Coronary artery (tissue), 2 donors: Measurements from ENCODE around the gene FERMT2.
"Not testable (repeated sequence)": the region's sequence is repeated elsewhere in the genome, so short reads cannot be mapped to it uniquely, and the experiment has no call there.

Source experiments
- DNase-seq: peaks from one replicate; pipeline ENCODE4 v3.0.0-alpha.2; 2017; ENCODE audit warnings: low spot score
- H3K27ac ChIP-seq, 2 donors: fragments of 200-600 bp; sonication (generic); one replicate each; pipeline ENCODE4 v1.5.1; 2016 to 2019
- H3K4me3 ChIP-seq: fragments of 200-600 bp; sonication (generic); 2 replicates; pipeline ENCODE4 v1.5.1; 2016; ENCODE audit warnings: mild to moderate bottlenecking, moderate library complexity
- TF ChIP-seq, protein P1 (sequence below): fragments of 200-600 bp; sonication (generic); IDR thresholded peaks from one replicate; pipeline ENCODE4 v1.5.1; 2019; ENCODE audit warnings: antibody characterized with exemption

Gene FERMT2

DNA sequence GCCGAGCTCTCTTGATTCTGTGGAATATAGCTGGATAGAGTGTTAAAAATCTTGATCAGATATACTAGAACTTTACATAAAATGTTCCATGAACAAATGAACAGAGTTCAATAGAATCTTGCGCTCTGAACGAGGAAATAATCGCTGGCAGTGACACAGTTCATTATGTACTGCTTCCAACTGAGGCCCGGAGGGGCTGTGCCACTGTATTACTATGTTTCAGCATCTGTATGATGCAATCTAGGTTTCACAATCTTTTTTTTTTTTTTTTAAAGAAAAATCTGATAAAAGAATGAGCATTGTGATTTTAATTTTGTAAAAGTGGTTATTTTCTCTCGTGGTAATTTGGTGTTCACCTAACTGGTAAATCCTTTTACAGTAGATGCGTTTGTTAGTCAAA lies 77.2 kb downstream of the FERMT2 start:
- TF ChIP-seq, protein P1, sequence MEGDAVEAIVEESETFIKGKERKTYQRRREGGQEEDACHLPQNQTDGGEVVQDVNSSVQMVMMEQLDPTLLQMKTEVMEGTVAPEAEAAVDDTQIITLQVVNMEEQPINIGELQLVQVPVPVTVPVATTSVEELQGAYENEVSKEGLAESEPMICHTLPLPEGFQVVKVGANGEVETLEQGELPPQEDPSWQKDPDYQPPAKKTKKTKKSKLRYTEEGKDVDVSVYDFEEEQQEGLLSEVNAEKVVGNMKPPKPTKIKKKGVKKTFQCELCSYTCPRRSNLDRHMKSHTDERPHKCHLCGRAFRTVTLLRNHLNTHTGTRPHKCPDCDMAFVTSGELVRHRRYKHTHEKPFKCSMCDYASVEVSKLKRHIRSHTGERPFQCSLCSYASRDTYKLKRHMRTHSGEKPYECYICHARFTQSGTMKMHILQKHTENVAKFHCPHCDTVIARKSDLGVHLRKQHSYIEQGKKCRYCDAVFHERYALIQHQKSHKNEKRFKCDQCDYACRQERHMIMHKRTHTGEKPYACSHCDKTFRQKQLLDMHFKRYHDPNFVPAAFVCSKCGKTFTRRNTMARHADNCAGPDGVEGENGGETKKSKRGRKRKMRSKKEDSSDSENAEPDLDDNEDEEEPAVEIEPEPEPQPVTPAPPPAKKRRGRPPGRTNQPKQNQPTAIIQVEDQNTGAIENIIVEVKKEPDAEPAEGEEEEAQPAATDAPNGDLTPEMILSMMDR: no peak
- H3K4me3 ChIP-seq: no peak overlapping the region
- H3K27ac ChIP-seq: peak overlapping the region in 1 of 2 donors; percentile 26
- no peak for DNase-seq

DNA sequence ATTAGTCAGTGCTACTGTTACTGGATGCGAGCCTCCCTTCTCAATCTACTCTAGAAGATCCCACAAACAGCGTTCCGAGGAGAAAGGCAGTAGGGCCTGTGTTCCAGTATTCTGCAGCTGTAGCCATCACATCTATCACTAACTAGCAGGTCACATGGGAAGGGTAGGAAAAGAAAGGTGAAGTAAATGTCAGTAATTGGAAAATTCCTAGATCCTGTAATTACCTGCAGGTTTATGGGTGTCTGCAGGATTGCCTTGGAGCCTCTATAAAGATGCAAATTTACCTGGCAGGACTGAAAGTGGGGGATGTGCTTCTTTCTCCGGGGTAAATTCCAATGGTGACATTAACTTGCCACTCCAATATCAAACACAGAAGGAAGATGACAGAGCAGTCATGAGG lies 77.8 kb downstream of the FERMT2 start:
- TF ChIP-seq, protein P1: no peak
- DNase-seq: no peak
- H3K27ac ChIP-seq: peak overlapping the region in 1 of 2 donors; percentile 26
- no peak overlapping the region for H3K4me3 ChIP-seq

DNA sequence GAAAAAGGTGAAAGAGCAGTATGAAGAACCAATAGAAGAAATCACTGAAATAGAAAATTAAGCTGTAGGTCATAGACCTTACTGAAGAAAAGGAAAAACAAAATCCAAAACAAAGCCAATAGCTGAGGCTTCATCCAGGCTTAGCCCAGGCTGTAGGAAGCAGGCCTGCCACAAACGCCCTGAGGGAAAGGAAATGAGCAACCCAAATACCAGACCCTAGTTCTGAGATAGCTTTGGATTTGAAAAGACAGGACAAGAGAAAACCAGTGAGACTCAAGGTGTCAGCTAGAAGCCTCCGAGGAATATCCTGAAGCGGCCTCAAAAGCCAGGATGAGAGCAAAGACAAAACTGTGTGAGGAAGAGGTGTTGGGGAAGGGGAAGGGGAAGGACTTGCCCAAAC lies 79.2 kb downstream of the FERMT2 start:
- no peak overlapping the region for H3K27ac ChIP-seq
- DNase-seq: no peak
- no peak overlapping the region for H3K4me3 ChIP-seq
- TF ChIP-seq, protein P1: no peak

DNA sequence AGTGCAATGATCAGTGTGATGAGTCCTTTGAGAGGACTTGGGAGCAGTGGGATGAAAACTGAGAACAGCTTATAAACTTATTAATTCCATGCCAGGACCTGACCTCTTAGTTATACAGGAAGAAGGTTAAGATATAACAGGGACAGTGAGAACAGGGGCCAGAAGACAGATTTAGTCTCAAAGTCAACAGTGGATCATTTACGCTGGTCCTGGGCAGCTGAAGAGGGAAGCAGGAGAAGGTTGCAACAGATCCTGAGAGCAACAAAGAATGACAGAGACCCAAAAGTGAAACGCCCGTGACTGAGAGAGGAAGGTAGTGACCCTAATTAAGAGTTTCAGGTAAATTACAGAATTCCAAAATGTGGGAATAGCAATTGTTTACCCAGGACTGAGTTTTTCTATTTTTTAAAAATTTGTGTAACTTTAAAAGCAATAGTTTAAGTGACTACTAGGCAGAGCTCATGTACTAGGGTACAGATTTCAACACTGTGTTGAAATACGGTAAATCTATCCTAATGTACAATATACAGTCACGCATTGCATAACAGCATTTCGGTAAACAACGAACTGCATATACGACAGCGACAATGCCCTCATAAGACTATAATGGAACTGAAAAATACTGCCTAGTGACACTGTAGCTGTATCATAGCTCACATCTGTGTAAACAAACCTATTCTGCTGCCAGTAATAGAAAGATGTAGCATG lies 81.8 kb downstream of the FERMT2 start:
- Histone ChIP-seq H3K27ac (no peak overlapping the region), H3K4me3 (no peak overlapping the region)
- TF ChIP-seq, protein P1: no peak
- no peak for DNase-seq

DNA sequence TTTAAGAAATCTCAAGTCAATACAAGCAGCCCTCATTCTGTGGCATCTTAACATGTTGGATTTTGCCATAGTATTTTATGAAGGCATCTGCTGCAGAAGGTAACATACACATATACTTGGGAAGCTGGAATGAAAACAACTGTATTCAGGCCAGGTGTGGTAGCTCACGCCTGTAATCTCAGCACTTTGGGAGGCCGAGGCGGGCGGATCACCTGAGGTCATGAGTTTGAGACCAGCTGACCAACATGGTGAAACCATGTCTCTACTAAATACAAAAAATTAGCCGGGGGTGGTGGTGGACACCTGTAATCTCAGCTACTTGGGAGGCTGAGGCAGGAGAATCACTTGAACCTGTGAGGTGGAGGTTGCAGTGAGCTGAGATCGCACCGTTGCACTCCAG lies 86.0 kb downstream of the FERMT2 start:
- not testable (repeated sequence) for H3K27ac ChIP-seq, H3K4me3 ChIP-seq, DNase-seq

DNA sequence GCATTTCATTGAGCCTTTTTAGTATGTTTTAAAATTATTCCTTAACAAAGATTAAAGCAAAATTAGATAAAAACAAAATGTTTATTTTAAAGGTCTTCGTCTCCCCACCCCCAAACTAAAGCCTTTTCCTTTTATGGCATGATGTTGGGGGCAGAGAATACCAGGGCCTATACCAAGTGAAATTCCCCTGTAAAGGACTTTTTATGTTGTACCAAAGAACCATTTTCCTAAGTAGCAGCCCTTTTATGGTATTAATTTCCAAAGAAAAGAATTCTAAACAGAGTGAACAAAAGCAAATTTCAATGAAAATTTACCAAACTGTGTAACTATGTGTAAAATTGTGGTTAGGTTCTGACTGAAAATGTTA lies 87.5 kb downstream of the FERMT2 start:
- Histone ChIP-seq H3K4me3 (no peak overlapping the region), H3K27ac (peak overlapping the region in 1 of 2 donors; percentile 40)
- DNase-seq: no peak
- TF ChIP-seq, protein P1: no peak

DNA sequence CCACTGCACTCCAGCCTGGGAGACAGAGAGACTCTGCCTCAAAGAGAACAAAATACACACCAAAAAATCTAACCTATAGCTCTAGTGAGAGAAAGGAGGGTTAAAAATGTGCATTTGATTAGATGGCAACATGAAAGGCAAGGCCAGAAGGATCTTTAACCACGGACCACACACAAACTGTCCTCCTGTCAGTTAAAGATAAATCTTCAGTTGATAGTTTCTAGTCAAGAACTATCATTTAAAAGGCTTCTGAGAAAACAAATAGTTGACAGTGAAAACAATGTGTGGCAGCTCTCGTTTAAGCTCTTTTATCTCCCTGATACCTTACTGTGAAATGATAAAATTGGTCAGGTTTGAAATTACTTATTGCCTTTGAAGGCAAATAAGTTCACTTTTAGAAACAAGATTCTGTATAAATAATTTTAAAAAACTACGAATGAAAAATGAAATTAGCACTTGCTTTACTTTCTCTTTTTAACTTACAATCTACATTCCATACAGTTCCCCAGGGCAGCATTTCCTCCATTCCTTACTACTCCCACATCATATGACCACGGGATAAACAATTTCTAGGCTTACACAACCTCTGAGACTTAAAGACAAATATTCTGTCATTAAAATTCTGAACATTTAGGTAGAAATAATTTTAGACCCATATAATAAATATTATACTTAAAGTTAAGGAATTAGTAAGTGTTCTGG lies 88.1 kb downstream of the FERMT2 start:
- Histone ChIP-seq H3K4me3 (no peak overlapping the region), H3K27ac (peak overlapping the region; percentile 40 to 62)
- TF ChIP-seq, protein P1: no peak
- DNase-seq: no peak
